CD14-positive monocyte (primary cell): ENCODE measurements around the gene SLC25A39. TPM values are rescaled to one million over a fixed set of nuclear protein-coding genes. Genes with fewer than 3 reads are reported as not detected.

ENCODE experiments used
- DNase-seq, 3 donors: peaks; one replicate each; pipeline ENCODE4 v3.0.0-alpha.2; 2011 to 2022
- H2AFZ ChIP-seq: 2 replicates; pipeline ENCODE4 v1.6.0; 2012; ENCODE audit warnings: mild to moderate bottlenecking, low read depth, low read length, inconsistent platforms; ENCODE audit not compliant: insufficient read depth, poor library complexity, severe bottlenecking
- H3K27ac ChIP-seq, 2 donors: 1 replicate in 1 of 2; 2 replicates in 1 of 2; pipeline ENCODE4 v1.5.1; 2012 to 2013; ENCODE audit warnings: low read length in 2 of 2, control low read depth in 1 of 2, inconsistent platforms in 1 of 2, low read depth in 1 of 2, mild to moderate bottlenecking in 1 of 2
- H3K27me3 ChIP-seq, 2 donors: one replicate each; pipeline versions ENCODE4 v1.6.0 to v1.6.1; 2011 to 2013; ENCODE audit warnings: low read length in 2 of 2; ENCODE audit not compliant: control insufficient read depth in 2 of 2, insufficient read depth in 2 of 2
- H3K36me3 ChIP-seq, 2 donors: replicated peaks in 1 of 2; 1 replicate in 1 of 2; 2 replicates in 1 of 2; pipeline versions ENCODE4 v1.5.1 to v1.6.1; 2012 to 2013; ENCODE audit warnings: low read length in 2 of 2, control low read depth in 1 of 2, inconsistent platforms in 1 of 2, mild to moderate bottlenecking in 1 of 2; ENCODE audit not compliant: insufficient read depth in 2 of 2, control insufficient read depth in 1 of 2
- H3K4me1 ChIP-seq, 2 donors: 1 replicate in 1 of 2; 2 replicates in 1 of 2; pipeline versions ENCODE4 v1.5.1 to v1.6.1; 2012 to 2013; ENCODE audit warnings: low read length in 2 of 2, control low read depth in 1 of 2, inconsistent platforms in 1 of 2, mild to moderate bottlenecking in 1 of 2, moderate library complexity in 1 of 2; ENCODE audit not compliant: insufficient read depth in 2 of 2, control insufficient read depth in 1 of 2
- H3K4me2 ChIP-seq: replicated peaks from 2 replicates; pipeline ENCODE3; 2012; ENCODE audit warnings: low read length, moderate library complexity, mild to moderate bottlenecking; ENCODE audit not compliant: poor library complexity, severe bottlenecking; ENCODE audit errors: extremely low read depth
- H3K4me3 ChIP-seq, 3 experiments: fragments of 200-600 bp in 1 of 3; sonication (generic) in 1 of 3; replicated peaks in 1 of 3; 1 replicate in 2 of 3; 2 replicates in 1 of 3; pipeline ENCODE4 v1.5.1; 2011 to 2013; ENCODE audit warnings: low read length in 3 of 3, mild to moderate bottlenecking in 3 of 3, control low read depth in 2 of 3, low read depth in 2 of 3, inconsistent platforms in 1 of 3, moderate library complexity in 1 of 3
- H3K79me2 ChIP-seq: 2 replicates; pipeline ENCODE4 v1.6.0; 2012; ENCODE audit warnings: mild to moderate bottlenecking, control low read depth, inconsistent platforms, low read length, moderate library complexity; ENCODE audit not compliant: insufficient read depth
- H3K9ac ChIP-seq: 2 replicates; pipeline ENCODE4 v1.6.0; 2017; ENCODE audit warnings: low read length, mild to moderate bottlenecking; ENCODE audit not compliant: insufficient read depth, poor library complexity, severe bottlenecking
- H3K9me3 ChIP-seq, 2 donors: replicated peaks in 1 of 2; 1 replicate in 1 of 2; 2 replicates in 1 of 2; pipeline versions ENCODE4 v1.5.1 to v1.6.1; 2012 to 2013; ENCODE audit warnings: low read length in 2 of 2, control low read depth in 1 of 2; ENCODE audit not compliant: control insufficient read depth in 1 of 2, insufficient read depth in 1 of 2
- H4K20me1 ChIP-seq: 2 replicates; pipeline ENCODE4 v1.6.0; 2012; ENCODE audit warnings: mild to moderate bottlenecking, low read length, control low read depth, moderate library complexity; ENCODE audit not compliant: insufficient read depth
- H3K27ac Mint-ChIP-seq, 7 donors: one replicate each; pipeline ENCODE4 v1.8.0; 2020; ENCODE audit warnings: mild to moderate bottlenecking in 7 of 7, mixed read lengths in 7 of 7, moderate library complexity in 6 of 7, inconsistent platforms in 2 of 7
- H3K27me3 Mint-ChIP-seq, 3 donors: one replicate each; pipeline ENCODE4 v1.8.0; 2021 to 2022; ENCODE audit warnings: low read depth in 3 of 3, mild to moderate bottlenecking in 3 of 3, mixed read lengths in 3 of 3, moderate library complexity in 3 of 3, inconsistent platforms in 1 of 3
- H3K36me3 Mint-ChIP-seq, 2 donors: one replicate each; pipeline ENCODE4 v1.8.0; 2020; ENCODE audit warnings: mixed read lengths in 2 of 2, inconsistent platforms in 1 of 2, mild to moderate bottlenecking in 1 of 2
- H3K4me1 Mint-ChIP-seq: one replicate; pipeline ENCODE4 v1.8.0; 2020; ENCODE audit warnings: mild to moderate bottlenecking, mixed read lengths
- H3K4me3 Mint-ChIP-seq, 2 donors: one replicate each; pipeline ENCODE4 v1.8.0; 2020; ENCODE audit warnings: mild to moderate bottlenecking in 2 of 2, mixed read lengths in 2 of 2, moderate library complexity in 1 of 2
- H3K9me3 Mint-ChIP-seq, 7 donors: one replicate each; pipeline ENCODE4 v1.8.0; 2020 to 2022; ENCODE audit warnings: mixed read lengths in 7 of 7, mild to moderate bottlenecking in 6 of 7, moderate library complexity in 6 of 7, inconsistent platforms in 2 of 7
- WGBS: methylation state at CpG from one replicate; pipeline ENCODE4 v1.1.5; 2013; ENCODE audit warnings: missing lambda C conversion rate; ENCODE audit not compliant: insufficient coverage; 5-methylcytosine and 5-hydroxymethylcytosine counted together
- intact Hi-C, 2 donors: fragments of 100-400 bp; cut with micrococcal nuclease; formaldehyde crosslinking; loops; one replicate each; pipeline versions ENCODE4 v1.15.0 to v1.15.1; 2023
- polyA plus RNA-seq, 3 donors: library from polyadenylated mRNA; depleted of rRNA in 1 of 3; unstranded in 2 of 3; stranded (reverse) in 1 of 3; fragments of 300-500 nt in 2 of 3; fragments of >200 nt in 1 of 3; fragmentation: Illumina TruSeq in 2 of 3; gene quantifications; 1 replicate in 2 of 3; 2 replicates in 1 of 3; pipeline ENCODE4 v1.2.3, GENCODE V29; 2012 to 2021
- TF ChIP-seq, protein P1 (sequence below): fragments of 200-600 bp; IDR thresholded peaks from one replicate; pipeline ENCODE4 v1.8.0; 2022; ENCODE audit warnings: antibody characterized with exemption, mild to moderate bottlenecking

Gene SLC25A39
- polyA plus RNA-seq, 3 donors, result 64.0 to 74.8 (median 64.5) TPM

- TF ChIP-seq, protein P1, sequence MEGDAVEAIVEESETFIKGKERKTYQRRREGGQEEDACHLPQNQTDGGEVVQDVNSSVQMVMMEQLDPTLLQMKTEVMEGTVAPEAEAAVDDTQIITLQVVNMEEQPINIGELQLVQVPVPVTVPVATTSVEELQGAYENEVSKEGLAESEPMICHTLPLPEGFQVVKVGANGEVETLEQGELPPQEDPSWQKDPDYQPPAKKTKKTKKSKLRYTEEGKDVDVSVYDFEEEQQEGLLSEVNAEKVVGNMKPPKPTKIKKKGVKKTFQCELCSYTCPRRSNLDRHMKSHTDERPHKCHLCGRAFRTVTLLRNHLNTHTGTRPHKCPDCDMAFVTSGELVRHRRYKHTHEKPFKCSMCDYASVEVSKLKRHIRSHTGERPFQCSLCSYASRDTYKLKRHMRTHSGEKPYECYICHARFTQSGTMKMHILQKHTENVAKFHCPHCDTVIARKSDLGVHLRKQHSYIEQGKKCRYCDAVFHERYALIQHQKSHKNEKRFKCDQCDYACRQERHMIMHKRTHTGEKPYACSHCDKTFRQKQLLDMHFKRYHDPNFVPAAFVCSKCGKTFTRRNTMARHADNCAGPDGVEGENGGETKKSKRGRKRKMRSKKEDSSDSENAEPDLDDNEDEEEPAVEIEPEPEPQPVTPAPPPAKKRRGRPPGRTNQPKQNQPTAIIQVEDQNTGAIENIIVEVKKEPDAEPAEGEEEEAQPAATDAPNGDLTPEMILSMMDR, result no peak
- WGBS, result 99% methylated on average over 9 of the region's 9 CpGs
Measured at GRCh38 chr17:44358066-44358465, 33.4 kb upstream of the SLC25A39 start.

GRCh38 chr17:44356241-44356640 is 31.6 kb upstream of the SLC25A39 start:
- Mint-ChIP-seq H3K27me3 (peaks cover 16 to 46% (median 18%) of the 10 kb centered on the region in 3 donors), H3K36me3 (peaks cover 19 to 20% of the 10 kb centered on the region in 2 donors), H3K27ac (no peak overlapping the region), H3K9me3 (peaks cover 0 to 4% (median 0%) of the 10 kb centered on the region in 7 donors), H3K4me3 (no peak overlapping the region), H3K4me1 (peaks cover 14% of the 10 kb centered on the region)
- Histone ChIP-seq H3K27ac (no peak overlapping the region), H3K9me3 (no peaks in the 10 kb centered on the region), H3K36me3 (peaks cover 20 to 21% of the 10 kb centered on the region in 2 donors), H2AFZ (no peak overlapping the region), H3K4me1 (peaks cover 5 to 27% of the 10 kb centered on the region in 2 donors), H3K79me2 (no peaks in the 10 kb centered on the region), H3K9ac (no peak overlapping the region), H3K4me3 (no peak overlapping the region), H3K4me2 (no peak overlapping the region), H4K20me1 (peaks cover 24% of the 10 kb centered on the region), H3K27me3 (peaks cover 0 to 18% of the 10 kb centered on the region in 2 donors)
- TF ChIP-seq, protein P1, result no peak
- 92% methylated on average over 11 of the region's 11 CpGs for WGBS
- intact Hi-C loops, result no loop called here
- no peak for DNase-seq

More at GRCh38 chr17:44358066-44358465, 33.4 kb upstream of the SLC25A39 start:
- Histone ChIP-seq H3K4me3 (no peak overlapping the region), H3K4me2 (no peak overlapping the region), H3K9me3 (no peaks in the 10 kb centered on the region), H4K20me1 (peaks cover 6% of the 10 kb centered on the region), H3K4me1 (peaks cover 7 to 21% of the 10 kb centered on the region in 2 donors), H2AFZ (no peak overlapping the region), H3K9ac (no peak overlapping the region), H3K36me3 (peaks cover 2 to 3% of the 10 kb centered on the region in 2 donors), H3K27ac (no peak overlapping the region), H3K79me2 (no peaks in the 10 kb centered on the region), H3K27me3 (peaks cover 9 to 36% of the 10 kb centered on the region in 2 donors)
- Mint-ChIP-seq H3K27me3 (peaks cover 27 to 62% (median 33%) of the 10 kb centered on the region in 3 donors), H3K4me1 (peaks cover 5% of the 10 kb centered on the region), H3K27ac (peak overlapping the region in 1 of 7 donors; percentile 7), H3K9me3 (peaks cover 0 to 2% (median 2%) of the 10 kb centered on the region in 7 donors), H3K36me3 (peaks cover 1 to 2% of the 10 kb centered on the region in 2 donors), H3K4me3 (no peak overlapping the region)
- intact Hi-C loops, result no loop called here
- DNase-seq, result no peak
